Activated CD4-positive, CD25-positive, alpha-beta regulatory T cell (primary cell): ENCODE measurements around the gene RPL7L1.
"Not testable (repeated sequence)": the region's sequence is repeated elsewhere in the genome, so short reads cannot be mapped to it uniquely, and the experiment has no call there.

ENCODE experiments used
- DNase-seq, 4 experiments: peaks; one replicate each; lab custom pipeline; 2025; lab: John Stamatoyannopoulos, UW

RPL7L1 gene

DNA sequence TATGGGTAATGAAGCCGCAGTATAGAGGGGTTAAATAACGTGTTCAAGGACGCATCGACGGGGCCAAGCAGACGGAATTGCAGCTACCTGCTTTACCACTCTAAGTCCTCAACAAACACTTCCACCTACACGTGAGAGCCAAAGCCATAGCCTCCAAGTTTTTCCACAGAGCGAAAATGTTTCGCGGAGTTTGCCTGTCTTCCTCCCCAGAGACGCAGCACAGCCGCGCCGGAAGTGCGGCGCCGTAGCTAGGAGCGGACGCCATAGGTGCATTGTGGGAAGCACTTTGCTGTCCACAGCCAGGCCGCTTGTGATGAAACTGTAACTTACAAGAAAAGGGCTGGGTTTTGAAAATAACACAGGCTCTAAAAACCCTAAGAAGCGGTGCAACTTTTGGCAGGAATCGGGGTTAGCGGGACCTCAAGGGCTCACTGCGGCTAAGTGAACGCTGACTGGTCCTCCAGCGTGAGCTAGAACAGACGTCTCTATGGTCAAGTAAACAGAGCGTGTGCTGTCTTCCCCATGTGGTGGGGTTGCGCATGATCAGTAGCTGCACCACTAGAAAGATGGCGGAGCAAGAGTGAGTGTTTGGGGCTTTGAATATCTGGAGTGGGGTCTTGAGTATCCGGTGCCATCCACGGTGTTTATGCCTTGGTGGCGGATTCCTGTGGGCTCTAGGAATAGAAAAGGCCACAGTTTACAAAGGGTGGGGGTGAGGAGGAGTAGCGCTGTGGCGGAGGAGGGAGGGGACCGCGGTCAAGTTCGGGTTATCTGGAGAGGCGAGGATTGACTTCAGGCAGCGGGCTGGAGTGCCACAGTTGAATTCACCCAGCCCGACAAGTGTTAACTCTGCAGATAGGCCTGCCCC, at the start of gene RPL7L1:
TSS of gene RPL7L1 (plus strand) at position 245 of the 868 bp plus-strand sequence. CDS start at position 540, 295 bp downstream.
- DNase-seq: peak; percentile 58 to 80 (median 70)

DNA sequence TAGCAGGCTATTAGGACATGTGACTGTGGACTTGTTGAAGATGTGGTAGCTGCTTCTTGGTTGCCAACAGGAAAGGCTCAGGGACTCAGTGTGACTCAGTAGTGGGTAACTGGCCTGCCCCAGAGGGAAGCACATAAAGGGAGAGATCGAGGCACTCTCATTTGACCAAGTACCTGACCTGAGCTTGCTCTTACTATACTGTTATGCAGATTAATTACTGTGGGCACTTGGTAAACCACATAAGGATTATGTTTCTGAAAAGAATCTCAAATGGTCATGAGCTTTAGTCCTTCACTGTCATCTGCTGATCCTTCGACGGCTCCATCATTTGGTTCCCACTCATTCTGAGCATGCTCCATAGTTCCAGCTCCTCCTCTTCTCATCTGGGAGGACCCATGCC, 48.2 kb upstream of the RPL7L1 start:
- no peak for DNase-seq

DNA sequence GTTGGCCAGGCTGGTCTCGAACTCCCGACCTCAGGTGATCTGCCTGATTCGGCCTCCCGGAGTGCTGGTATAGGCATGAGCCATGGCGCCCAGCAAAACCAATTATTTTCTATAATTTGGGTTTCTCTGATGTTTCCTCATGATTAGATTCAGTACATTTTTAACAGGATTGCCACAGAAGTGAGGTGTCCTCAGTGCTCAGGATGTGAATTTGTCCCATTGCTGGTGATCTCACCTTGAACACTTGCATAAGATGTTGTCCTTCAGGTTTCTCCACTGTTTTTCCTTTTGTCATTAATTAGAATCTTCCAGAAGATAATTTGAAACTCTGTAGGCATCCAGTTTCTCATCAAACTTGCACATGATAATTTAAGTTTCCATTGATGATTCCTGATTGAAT, 45.4 kb upstream of the RPL7L1 start:
- no peak for DNase-seq

GRCh38 chr6:42841844-42842584, 37.4 kb upstream of the RPL7L1 start:
- DNase-seq: no peak

- DNase-seq: no peak
Observed at GRCh38 chr6:42845327-42845694, 34.1 kb upstream of the RPL7L1 start.

- DNase-seq: no peak
Observed at GRCh38 chr6:42846505-42846904, 32.9 kb upstream of the RPL7L1 start.

DNA sequence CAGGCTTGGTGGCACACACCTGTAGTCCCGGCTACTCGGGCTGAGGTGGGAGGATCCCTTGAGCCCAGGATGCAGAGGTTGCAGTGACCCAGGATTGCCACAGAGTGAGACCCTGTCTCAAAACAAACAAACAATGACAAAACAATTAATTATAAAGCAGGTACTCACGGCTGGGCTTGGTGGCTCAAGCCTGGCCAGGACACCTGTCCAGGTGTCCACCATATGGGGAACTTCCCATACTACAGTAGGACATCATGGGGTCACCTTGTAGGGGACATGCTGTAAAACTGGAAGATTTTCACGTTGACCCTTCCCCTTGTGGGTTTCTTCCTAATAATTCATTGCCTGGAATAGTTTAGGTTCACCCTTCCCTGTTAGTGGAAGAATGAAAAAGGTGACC, 30.7 kb upstream of the RPL7L1 start:
- no peak for DNase-seq

DNA sequence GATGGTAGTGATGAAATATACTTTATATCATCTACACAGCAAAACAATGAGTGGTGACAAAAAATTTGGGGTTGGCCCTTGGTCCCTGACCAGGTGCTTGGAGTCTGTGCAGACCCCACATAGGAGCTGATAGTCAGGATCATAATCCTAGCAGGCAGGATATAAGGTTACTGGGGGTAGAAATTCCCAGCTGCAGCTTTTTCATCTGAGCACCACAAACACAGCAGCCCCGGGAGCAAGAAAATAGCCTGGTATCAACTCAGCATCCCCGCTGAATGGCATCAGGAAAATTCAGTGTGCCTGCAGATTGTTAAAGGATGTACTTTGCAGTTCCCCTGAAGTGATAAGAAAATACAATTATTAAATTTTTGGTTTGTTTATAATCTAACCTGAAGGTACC, 27.8 kb upstream of the RPL7L1 start:
- no peak for DNase-seq

DNA sequence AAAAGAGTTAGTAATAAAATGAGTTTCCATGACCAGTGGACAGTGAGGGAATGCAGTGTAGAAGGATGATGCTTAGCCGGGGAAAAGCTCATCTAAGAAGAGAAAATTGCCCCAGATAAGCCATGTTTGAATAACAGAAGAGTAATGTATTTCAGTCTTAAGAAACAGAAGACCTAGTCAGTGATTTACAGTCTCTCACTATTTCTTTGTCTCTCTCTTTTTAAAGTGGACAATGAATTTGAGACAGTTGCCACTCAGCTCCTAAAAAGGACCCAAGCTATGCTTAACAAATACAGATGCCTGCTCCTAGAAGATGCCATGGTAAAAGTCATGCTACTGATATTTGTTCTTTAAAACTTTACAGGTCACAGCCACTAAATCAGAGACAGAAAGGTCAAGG, 19.4 kb upstream of the RPL7L1 start:
- no peak for DNase-seq

- no peak for DNase-seq
Observed at GRCh38 chr6:42860481-42860880, 18.9 kb upstream of the RPL7L1 start.

- DNase-seq: no peak
Observed at GRCh38 chr6:42864602-42865001, 14.8 kb upstream of the RPL7L1 start.

DNA sequence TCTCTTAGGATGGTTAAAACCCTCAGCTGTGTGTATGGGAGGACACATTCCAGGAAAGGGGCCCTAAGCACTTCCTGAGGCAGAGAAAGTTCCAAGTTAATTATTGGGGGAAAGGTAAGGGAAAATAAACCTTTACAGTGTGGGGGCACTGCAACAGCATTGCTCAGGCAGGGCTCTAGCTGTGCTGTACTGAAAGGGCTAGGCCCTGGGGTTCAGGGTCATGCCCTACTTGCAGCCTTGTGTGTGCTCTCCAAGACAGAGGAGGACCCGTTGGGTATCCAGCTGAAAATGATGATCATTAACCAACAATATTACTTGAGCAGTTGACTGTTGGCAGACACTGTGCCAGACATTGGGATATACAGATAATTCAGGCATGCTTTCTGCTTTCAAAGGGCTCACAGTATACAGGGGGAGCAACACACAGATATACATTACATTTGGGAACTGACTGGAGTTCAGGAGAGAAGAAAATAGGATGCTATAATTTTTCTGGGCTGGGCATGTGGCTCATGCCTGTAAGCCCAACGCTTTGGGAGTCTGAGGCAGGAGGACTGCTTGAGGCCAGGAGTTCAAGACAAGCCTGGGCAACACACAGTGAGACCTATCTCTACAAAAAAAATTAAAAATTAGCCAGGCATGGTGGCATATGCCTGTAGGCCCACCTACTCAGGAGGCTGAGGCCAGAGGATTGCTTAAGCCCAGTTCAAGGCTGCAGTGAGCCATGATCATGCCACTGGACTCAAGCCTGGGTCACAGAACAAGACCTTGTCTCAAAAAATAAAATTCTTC, 9.1 kb upstream of the RPL7L1 start:
- no peak for DNase-seq

DNA sequence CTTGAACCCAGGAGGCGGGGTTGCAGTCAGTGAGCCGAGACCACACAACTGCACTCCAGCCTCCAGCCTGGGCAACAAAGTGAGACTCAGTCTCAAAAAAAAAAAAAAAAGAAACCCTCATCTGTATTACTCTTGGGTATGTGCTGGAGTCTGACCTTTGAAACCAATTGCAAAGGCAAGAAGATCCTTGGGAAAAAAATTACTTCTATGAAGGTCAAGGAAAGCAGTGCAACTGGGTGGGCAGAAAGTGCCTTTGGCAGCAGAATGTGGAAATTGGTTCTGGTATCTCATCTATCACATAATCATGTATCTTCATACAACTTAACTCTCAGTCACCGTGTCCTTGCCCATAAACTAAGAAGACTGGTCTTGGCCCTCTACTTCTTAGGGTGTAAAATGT, 7.7 kb upstream of the RPL7L1 start:
- DNase-seq: no peak

- DNase-seq: no peak
Observed at GRCh38 chr6:42873313-42873712, 6.1 kb upstream of the RPL7L1 start.

- no peak for DNase-seq
Observed at GRCh38 chr6:42877695-42878094, 1.7 kb upstream of the RPL7L1 start.

DNA sequence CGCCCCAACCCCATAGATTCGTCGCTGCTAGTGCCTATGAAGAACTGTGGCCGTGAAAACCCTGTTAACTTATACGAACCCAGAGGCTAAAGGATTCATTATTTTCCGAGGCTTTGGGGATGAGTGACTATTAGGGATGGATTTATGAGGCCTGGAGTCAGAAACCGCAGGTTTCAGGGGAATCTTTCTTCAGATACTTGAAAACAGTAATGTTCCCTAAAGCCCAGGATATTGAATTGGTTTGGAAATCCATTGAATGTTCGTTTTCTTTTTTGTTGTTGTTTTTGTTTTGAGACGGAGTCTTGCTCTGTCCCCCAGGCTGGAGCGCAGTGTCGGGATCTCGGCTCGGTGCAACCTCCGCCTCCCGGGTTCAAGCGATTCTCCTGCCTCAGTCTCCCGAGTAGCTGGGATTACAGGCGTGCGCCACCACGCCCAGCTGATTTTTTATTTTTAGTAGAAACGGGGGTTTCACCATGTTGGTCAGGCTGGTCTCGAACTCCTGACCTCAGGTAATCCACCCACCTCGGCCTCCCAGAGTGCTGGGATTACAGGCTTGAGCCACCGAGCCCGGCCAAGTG, 913 bp downstream of the RPL7L1 start:
- not testable (repeated sequence) for DNase-seq

GRCh38 chr6:42880871-42881270, 1.5 kb downstream of the RPL7L1 start:
- not testable (repeated sequence) for DNase-seq

- DNase-seq: no peak
Observed at GRCh38 chr6:42885702-42886101, 6.3 kb downstream of the RPL7L1 start.

- DNase-seq: not testable (repeated sequence)
Observed at GRCh38 chr6:42888201-42888600, 8.8 kb downstream of the RPL7L1 start.

DNA sequence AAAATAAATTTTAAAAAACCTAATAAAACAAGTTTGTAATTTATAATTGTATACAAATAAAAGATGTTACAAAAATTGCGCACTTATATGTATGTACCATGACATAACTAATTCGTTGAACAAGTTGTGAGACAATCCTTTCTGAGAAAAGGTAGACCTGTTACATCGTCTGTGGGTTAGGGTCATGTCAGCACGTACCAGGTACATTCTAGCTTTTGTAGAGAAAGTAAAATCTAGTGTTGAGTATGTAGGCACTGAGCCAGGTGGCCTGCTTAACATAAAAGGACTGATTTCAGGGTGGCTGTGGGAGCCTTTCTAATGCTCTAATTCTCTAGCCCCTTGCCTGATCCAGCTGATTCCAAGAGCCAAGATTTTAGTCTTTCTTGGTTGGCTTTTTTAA, 10.4 kb downstream of the RPL7L1 start:
- DNase-seq: no peak

GRCh38 chr6:42890311-42891198, 11.1 kb downstream of the RPL7L1 start:
- DNase-seq: peak; percentile 73 to 79 (median 76)
